GM19240 (cell line): ENCODE measurements around the gene TMBIM4.
"Not testable (repeated sequence)": the region's sequence is repeated elsewhere in the genome, so short reads cannot be mapped to it uniquely, and the experiment has no call there.

Experiments used
- DNase-seq: peaks from one replicate; pipeline ENCODE4 v3.0.0; 2011; ENCODE audit warnings: low spot score; ENCODE audit not compliant: insufficient read length

The TMBIM4 gene

GRCh38 chr12:66184822-66185221 lies 15.0 kb upstream of the TMBIM4 start:
- not testable (repeated sequence) for DNase-seq

GRCh38 chr12:66182956-66183355 lies 13.2 kb upstream of the TMBIM4 start:
- no peak for DNase-seq

GRCh38 chr12:66176105-66176900 lies 6.5 kb upstream of the TMBIM4 start:
- no peak for DNase-seq

- DNase-seq, result not testable (repeated sequence)
These were observed 4.9 kb upstream of the TMBIM4 start for GRCh38 chr12:66174391-66175325.

- DNase-seq, result no peak
These were observed 810 bp upstream of the TMBIM4 start for GRCh38 chr12:66170606-66171005.

GRCh38 chr12:66168410-66168809 lies 1.4 kb downstream of the TMBIM4 start:
- no peak for DNase-seq

GRCh38 chr12:66166561-66166960 lies 3.2 kb downstream of the TMBIM4 start:
- DNase-seq, result no peak

- DNase-seq, result no peak
These were observed 4.7 kb downstream of the TMBIM4 start for GRCh38 chr12:66165141-66165540.

GRCh38 chr12:66164349-66164821 lies 5.4 kb downstream of the TMBIM4 start:
- no peak for DNase-seq

- no peak for DNase-seq
These were observed 6.5 kb downstream of the TMBIM4 start for GRCh38 chr12:66163289-66163688.

- DNase-seq, result no peak
These were observed 7.1 kb downstream of the TMBIM4 start for GRCh38 chr12:66162701-66163100.

GRCh38 chr12:66160704-66161103 lies 9.1 kb downstream of the TMBIM4 start:
- DNase-seq, result no peak

GRCh38 chr12:66159123-66159522 lies 10.7 kb downstream of the TMBIM4 start:
- DNase-seq, result no peak

GRCh38 chr12:66156654-66157053 lies 13.1 kb downstream of the TMBIM4 start:
- DNase-seq, result no peak

- no peak for DNase-seq
These were observed 15.0 kb downstream of the TMBIM4 start for GRCh38 chr12:66154776-66155175.

- DNase-seq, result no peak
These were observed 17.1 kb downstream of the TMBIM4 start for GRCh38 chr12:66152732-66153131.

- no peak for DNase-seq
These were observed 19.9 kb downstream of the TMBIM4 start for GRCh38 chr12:66149702-66150398.

- DNase-seq, result no peak
These were observed 24.7 kb downstream of the TMBIM4 start for GRCh38 chr12:66144791-66145754.

- no peak for DNase-seq
These were observed 25.9 kb downstream of the TMBIM4 start for GRCh38 chr12:66143868-66144267.

- DNase-seq, result no peak
These were observed 27.0 kb downstream of the TMBIM4 start for GRCh38 chr12:66142826-66143225.
